Transverse colon (tissue), 4 donors: Measurements from ENCODE around the gene SRRM4.

Experiments
- EP300 ChIP-seq: sonication (generic); formaldehyde crosslinking; IDR thresholded peaks from one replicate; pipeline ENCODE4 v1.6.1; 2017; ENCODE audit warnings: antibody characterized with exemption, low read depth
- POLR2AphosphoS5 ChIP-seq, 3 donors: sonication (generic); formaldehyde crosslinking; IDR thresholded peaks; one replicate each; pipeline ENCODE4 v1.6.1; 2016; ENCODE audit warnings: antibody characterized with exemption in 3 of 3
- TF ChIP-seq, protein P1 (sequence below), 5 experiments: fragments of 200-600 bp in 3 of 5; fragments of 450-650 bp in 2 of 5; sonication (generic) in 3 of 5; IDR thresholded peaks; 1 replicate in 2 of 5; 2 replicates in 3 of 5; pipeline ENCODE4 v1.5.1; 2016 to 2017; ENCODE audit warnings: antibody characterized with exemption in 5 of 5, inconsistent platforms in 3 of 5, mild to moderate bottlenecking in 2 of 5, moderate library complexity in 1 of 5

DNA sequence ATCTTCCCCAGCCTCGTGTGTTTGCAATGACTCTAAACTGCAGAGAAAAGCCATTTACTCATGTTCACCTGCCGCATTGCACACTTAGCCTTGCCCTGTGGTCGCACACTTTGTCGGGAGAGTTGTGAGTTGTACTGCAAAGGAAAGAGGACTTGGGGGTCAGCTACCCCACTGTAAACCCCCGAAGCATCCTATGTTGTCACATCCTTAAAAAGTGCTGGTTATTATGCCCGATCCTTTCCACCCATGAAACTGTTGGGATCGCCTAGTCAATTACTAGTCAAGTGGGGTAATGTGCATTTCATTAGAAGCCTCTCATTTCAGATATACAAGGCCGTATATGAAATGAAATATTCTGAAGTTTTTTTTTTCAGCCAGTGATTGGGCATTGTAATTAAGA lies 98.2 kb downstream of the SRRM4 start:
- TF ChIP-seq POLR2AphosphoS5 (IDR thresholded peaks at IDR 0.05) (no peak), EP300 (no peak)
- TF ChIP-seq, protein P1, sequence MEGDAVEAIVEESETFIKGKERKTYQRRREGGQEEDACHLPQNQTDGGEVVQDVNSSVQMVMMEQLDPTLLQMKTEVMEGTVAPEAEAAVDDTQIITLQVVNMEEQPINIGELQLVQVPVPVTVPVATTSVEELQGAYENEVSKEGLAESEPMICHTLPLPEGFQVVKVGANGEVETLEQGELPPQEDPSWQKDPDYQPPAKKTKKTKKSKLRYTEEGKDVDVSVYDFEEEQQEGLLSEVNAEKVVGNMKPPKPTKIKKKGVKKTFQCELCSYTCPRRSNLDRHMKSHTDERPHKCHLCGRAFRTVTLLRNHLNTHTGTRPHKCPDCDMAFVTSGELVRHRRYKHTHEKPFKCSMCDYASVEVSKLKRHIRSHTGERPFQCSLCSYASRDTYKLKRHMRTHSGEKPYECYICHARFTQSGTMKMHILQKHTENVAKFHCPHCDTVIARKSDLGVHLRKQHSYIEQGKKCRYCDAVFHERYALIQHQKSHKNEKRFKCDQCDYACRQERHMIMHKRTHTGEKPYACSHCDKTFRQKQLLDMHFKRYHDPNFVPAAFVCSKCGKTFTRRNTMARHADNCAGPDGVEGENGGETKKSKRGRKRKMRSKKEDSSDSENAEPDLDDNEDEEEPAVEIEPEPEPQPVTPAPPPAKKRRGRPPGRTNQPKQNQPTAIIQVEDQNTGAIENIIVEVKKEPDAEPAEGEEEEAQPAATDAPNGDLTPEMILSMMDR (IDR thresholded peaks at IDR 0.05): no peak
